GM21723 (cell line): ENCODE results near the gene HMGN3.
A peak's percentile ranks its signal among the peaks of the same experiment; 100 is the strongest.
"Not testable (repeated sequence)": the region's sequence is repeated elsewhere in the genome, so short reads cannot be mapped to it uniquely, and the experiment has no call there.

ENCODE experiments used
- ATAC-seq: cut with Tn5 transposase; IDR thresholded peaks from one replicate; pipeline ENCODE4 v1.9.1; 2021; ENCODE audit warnings: mild to moderate bottlenecking, moderate library complexity; ENCODE audit not compliant: unreplicated experiment

The HMGN3 gene

GRCh38 chr6:79234150-79235022 is at the start of gene HMGN3:
Gene HMGN3 (minus strand): TSS chr6:79234682.
- ATAC-seq = peak; percentile 88

GRCh38 chr6:79280756-79281155 is 46.3 kb upstream of the HMGN3 start:
- ATAC-seq = no peak

GRCh38 chr6:79277109-79277508 is 42.6 kb upstream of the HMGN3 start:
- no peak for ATAC-seq

GRCh38 chr6:79269877-79270276 is 35.4 kb upstream of the HMGN3 start:
- no peak for ATAC-seq

- ATAC-seq = no peak
Observed at GRCh38 chr6:79267128-79267527, 32.6 kb upstream of the HMGN3 start.

GRCh38 chr6:79266051-79266450 is 31.6 kb upstream of the HMGN3 start:
- no peak for ATAC-seq

- ATAC-seq = no peak
Observed at GRCh38 chr6:79263359-79263758, 28.9 kb upstream of the HMGN3 start.

- no peak for ATAC-seq
Observed at GRCh38 chr6:79261666-79262065, 27.2 kb upstream of the HMGN3 start.

- no peak for ATAC-seq
Observed at GRCh38 chr6:79260772-79261171, 26.3 kb upstream of the HMGN3 start.

GRCh38 chr6:79257381-79258205 is 23.1 kb upstream of the HMGN3 start:
- ATAC-seq = no peak

- ATAC-seq = not testable (repeated sequence)
Observed at GRCh38 chr6:79256770-79257169, 22.3 kb upstream of the HMGN3 start.

- not testable (repeated sequence) for ATAC-seq
Observed at GRCh38 chr6:79255086-79255485, 20.6 kb upstream of the HMGN3 start.

GRCh38 chr6:79250559-79250958 is 16.1 kb upstream of the HMGN3 start:
- peak; percentile 6 for ATAC-seq

GRCh38 chr6:79250107-79250514 is 15.6 kb upstream of the HMGN3 start:
- ATAC-seq = peak; percentile 82

GRCh38 chr6:79249136-79249535 is 14.7 kb upstream of the HMGN3 start:
- no peak for ATAC-seq

GRCh38 chr6:79246891-79247290 is 12.4 kb upstream of the HMGN3 start:
- peak; percentile 78 for ATAC-seq

GRCh38 chr6:79241228-79241627 is 6.7 kb upstream of the HMGN3 start:
- ATAC-seq = no peak

- no peak for ATAC-seq
Observed at GRCh38 chr6:79240509-79240908, 6.0 kb upstream of the HMGN3 start.

GRCh38 chr6:79239536-79240168 is 5.2 kb upstream of the HMGN3 start:
- ATAC-seq = peak; percentile 67

GRCh38 chr6:79238919-79239318 is 4.4 kb upstream of the HMGN3 start:
- no peak for ATAC-seq

GRCh38 chr6:79236711-79237110 is 2.2 kb upstream of the HMGN3 start:
- no peak for ATAC-seq
